ENCODE data around the gene MYRF. TPM values are rescaled to one million over a fixed set of nuclear protein-coding genes. Genes with fewer than 3 reads are reported as not detected.

Gene MYRF
- total and polyA plus RNA-seq, 2 donors (not counting 1 experiment from before 2014, with no cell fraction given): 0.27 to 0.34 TPM

GRCh38 chr11:61832207-61832606 lies 79.8 kb downstream of the MYRF start:
- ATAC-seq (ENCODE audit: low read depth): no peak
- intact Hi-C loops (cut with micrococcal nuclease): no loop called here
- no peak overlapping the region for H3K9ac ChIP-seq (ENCODE audit: low read length)
- H3K4me3 ChIP-seq (ENCODE audit: control extremely low read depth in 1 of 5, extremely low read depth in 1 of 5, insufficient read depth in 1 of 5, low read depth in 2 of 5, low read length in 4 of 5): no peak overlapping the region
- Mint-ChIP-seq H3K4me1 (peaks cover 37% of the 10 kb centered on the region), H3K27me3 (no peaks in the 10 kb centered on the region), H3K27ac (no peak overlapping the region), H3K4me3 (no peak overlapping the region), H3K9me3 (ENCODE audit: insufficient read depth) (no peaks in the 10 kb centered on the region)
- peaks cover 0 to 13% (median 2%) of the 10 kb centered on the region in 4 experiments for H3K27me3 ChIP-seq (replicated peaks in 1 of 4; ENCODE audit: control extremely low read depth in 1 of 4, control insufficient read depth in 3 of 4, insufficient read depth in 4 of 4, low read length in 3 of 4)
- H3K9me3 ChIP-seq (ENCODE audit: control extremely low read depth in 1 of 3, control insufficient read depth in 2 of 3, insufficient read depth in 1 of 3, low read length in 2 of 3): peaks cover 0 to 3% (median 0%) of the 10 kb centered on the region in 3 donors
- DNase-seq: no peak
- no peaks in the 10 kb centered on the region for H3K79me2 ChIP-seq (ENCODE audit: control insufficient read depth, insufficient read depth, low read length)
- H3K4me2 ChIP-seq (replicated peaks; ENCODE audit: low read depth, low read length, poor library complexity, severe bottlenecking): no peak overlapping the region
- H3K4me1 ChIP-seq (ENCODE audit: control insufficient read depth in 2 of 2, insufficient read depth in 2 of 2, low read length in 2 of 2): peaks cover 24 to 42% of the 10 kb centered on the region in 2 donors
- TF ChIP-seq EZH2 (IDR thresholded peaks at IDR 0.05; ENCODE audit: borderline replicate concordance, insufficient read depth, low read depth, low read length, poor library complexity, severe bottlenecking): no peak
- TF ChIP-seq, protein P1, sequence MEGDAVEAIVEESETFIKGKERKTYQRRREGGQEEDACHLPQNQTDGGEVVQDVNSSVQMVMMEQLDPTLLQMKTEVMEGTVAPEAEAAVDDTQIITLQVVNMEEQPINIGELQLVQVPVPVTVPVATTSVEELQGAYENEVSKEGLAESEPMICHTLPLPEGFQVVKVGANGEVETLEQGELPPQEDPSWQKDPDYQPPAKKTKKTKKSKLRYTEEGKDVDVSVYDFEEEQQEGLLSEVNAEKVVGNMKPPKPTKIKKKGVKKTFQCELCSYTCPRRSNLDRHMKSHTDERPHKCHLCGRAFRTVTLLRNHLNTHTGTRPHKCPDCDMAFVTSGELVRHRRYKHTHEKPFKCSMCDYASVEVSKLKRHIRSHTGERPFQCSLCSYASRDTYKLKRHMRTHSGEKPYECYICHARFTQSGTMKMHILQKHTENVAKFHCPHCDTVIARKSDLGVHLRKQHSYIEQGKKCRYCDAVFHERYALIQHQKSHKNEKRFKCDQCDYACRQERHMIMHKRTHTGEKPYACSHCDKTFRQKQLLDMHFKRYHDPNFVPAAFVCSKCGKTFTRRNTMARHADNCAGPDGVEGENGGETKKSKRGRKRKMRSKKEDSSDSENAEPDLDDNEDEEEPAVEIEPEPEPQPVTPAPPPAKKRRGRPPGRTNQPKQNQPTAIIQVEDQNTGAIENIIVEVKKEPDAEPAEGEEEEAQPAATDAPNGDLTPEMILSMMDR (IDR thresholded peaks at IDR 0.05): no peak
- ChIA-PET POLR2A (no interaction called here), CTCF (interaction anchor here (0.7 kb wide), 1 partner anchor 34 kb away, joined by 3 read pairs; no protein-coding TSS in a partner anchor)
- no peaks in the 10 kb centered on the region for H3K36me3 ChIP-seq (replicated peaks in 1 of 2; ENCODE audit: control extremely low read depth in 1 of 2, control insufficient read depth in 1 of 2, extremely low read depth in 1 of 2, insufficient read depth in 2 of 2, low read length in 1 of 2)
- H2AFZ ChIP-seq (ENCODE audit: insufficient read depth, low read depth, low read length, poor library complexity, severe bottlenecking): no peak overlapping the region
- 71% methylated on average over 4 of the region's 4 CpGs for WGBS (ENCODE audit: insufficient coverage)
- H4K20me1 ChIP-seq (ENCODE audit: control insufficient read depth, insufficient read depth, low read length, poor library complexity, severe bottlenecking): no peaks in the 10 kb centered on the region
- H3K27ac ChIP-seq (ENCODE audit: low read length in 2 of 2): no peak overlapping the region

GRCh38 chr11:61832754-61833153 lies 80.3 kb downstream of the MYRF start:
- Histone ChIP-seq H3K4me2 (replicated peaks; ENCODE audit: low read depth, low read length, poor library complexity, severe bottlenecking) (no peak overlapping the region), H2AFZ (ENCODE audit: insufficient read depth, low read depth, low read length, poor library complexity, severe bottlenecking) (no peak overlapping the region), H3K27ac (ENCODE audit: low read length in 2 of 2) (no peak overlapping the region), H3K4me3 (ENCODE audit: control extremely low read depth in 1 of 5, extremely low read depth in 1 of 5, insufficient read depth in 1 of 5, low read depth in 2 of 5, low read length in 4 of 5) (no peak overlapping the region), H4K20me1 (ENCODE audit: control insufficient read depth, insufficient read depth, low read length, poor library complexity, severe bottlenecking) (no peaks in the 10 kb centered on the region), H3K79me2 (ENCODE audit: control insufficient read depth, insufficient read depth, low read length) (no peaks in the 10 kb centered on the region), H3K36me3 (replicated peaks in 1 of 2; ENCODE audit: control extremely low read depth in 1 of 2, control insufficient read depth in 1 of 2, extremely low read depth in 1 of 2, insufficient read depth in 2 of 2, low read length in 1 of 2) (no peaks in the 10 kb centered on the region), H3K27me3 (replicated peaks in 1 of 4; ENCODE audit: control extremely low read depth in 1 of 4, control insufficient read depth in 3 of 4, insufficient read depth in 4 of 4, low read length in 3 of 4) (peaks cover 0 to 11% (median 2%) of the 10 kb centered on the region in 4 experiments), H3K9me3 (ENCODE audit: control extremely low read depth in 1 of 3, control insufficient read depth in 2 of 3, insufficient read depth in 1 of 3, low read length in 2 of 3) (peaks cover 0 to 3% (median 0%) of the 10 kb centered on the region in 3 donors), H3K4me1 (ENCODE audit: control insufficient read depth in 2 of 2, insufficient read depth in 2 of 2, low read length in 2 of 2) (peaks cover 24 to 41% of the 10 kb centered on the region in 2 donors), H3K9ac (ENCODE audit: low read length) (no peak overlapping the region)
- no peak overlapping the region for H3K4me3 Mint-ChIP-seq
- ChIA-PET POLR2A (no interaction called here), CTCF (no interaction called here)
- H3K27ac Mint-ChIP-seq: no peak overlapping the region
- ATAC-seq (ENCODE audit: low read depth): no peak
- no peak for DNase-seq
- no peaks in the 10 kb centered on the region for H3K27me3 Mint-ChIP-seq
- WGBS (ENCODE audit: insufficient coverage): 62% methylated on average over 7 of the region's 7 CpGs
- intact Hi-C loops (cut with micrococcal nuclease): no loop called here
- TF ChIP-seq, protein P1 (IDR thresholded peaks at IDR 0.05): no peak
- no peak for TF ChIP-seq EZH2 (IDR thresholded peaks at IDR 0.05; ENCODE audit: borderline replicate concordance, insufficient read depth, low read depth, low read length, poor library complexity, severe bottlenecking)
- peaks cover 34% of the 10 kb centered on the region for H3K4me1 Mint-ChIP-seq
- H3K9me3 Mint-ChIP-seq (ENCODE audit: insufficient read depth): no peaks in the 10 kb centered on the region

Measured in B cell (primary cell).